A673 (cell line): Measurements from ENCODE around the gene OSGIN1.

Experiments used
- CTCF ChIP-seq: fragments of 300-800, 200-600 bp; sonication (generic); conservative IDR thresholded peaks from 2 replicates; pipeline ENCODE4 v1.5.1; 2017; ENCODE audit warnings: low read depth, mild to moderate bottlenecking, antibody characterized with exemption, low read length, moderate library complexity, mixed read lengths
- EZH2 ChIP-seq: fragments of 200-600 bp; sonication (generic); IDR thresholded peaks from 2 replicates; pipeline ENCODE4 v1.6.1; 2017; ENCODE audit warnings: borderline replicate concordance, low read depth, mild to moderate bottlenecking, mixed read lengths, antibody characterized with exemption, low read length; ENCODE audit not compliant: poor library complexity, severe bottlenecking

- TF ChIP-seq CTCF, result no peak
- no peak for TF ChIP-seq EZH2
These were observed 50.0 kb downstream of the OSGIN1 start for GRCh38 chr16:84003038-84003437.
